Fibroblast of skin of scalp (primary cell): ENCODE measurements around the gene NRM. TPM values are rescaled to one million over a fixed set of nuclear protein-coding genes. Genes with fewer than 3 reads are reported as not detected.
"Not testable (repeated sequence)": the region's sequence is repeated elsewhere in the genome, so short reads cannot be mapped to it uniquely, and the experiment has no call there.

ENCODE experiments used
- DNase-seq: peaks from one replicate; pipeline ENCODE4 v3.0.0-alpha.2; 2013
- polyA plus RNA-seq, 2 experiments: library from polyadenylated mRNA; unstranded; fragments of 120-200 nt; gene quantifications; one replicate each; pipeline ENCODE4 v1.2.1, GENCODE V29; 2013; ENCODE audit not compliant: insufficient read length in 2 of 2

NRM gene
- 32.2 TPM for polyA plus RNA-seq (2013, experiment 1 of 2; ENCODE audit: insufficient read length)
- polyA plus RNA-seq (2013, experiment 2 of 2; ENCODE audit: insufficient read length): 31.5 TPM

- DNase-seq: peak; percentile 89
These were observed at the start of gene NRM for GRCh38 chr6:30690403-30691207. Gene NRM, minus strand, starts transcription at chr6:30690984. Its CDS starts 10 bp downstream, at chr6:30690974.

- DNase-seq: peak; percentile 38
These were observed 49.7 kb upstream of the NRM start for GRCh38 chr6:30740540-30740870.

GRCh38 chr6:30738532-30738931 lies 47.7 kb upstream of the NRM start:
- DNase-seq: no peak

GRCh38 chr6:30735668-30736314 lies 45.0 kb upstream of the NRM start:
- no peak for DNase-seq

- no peak for DNase-seq
These were observed 41.6 kb upstream of the NRM start for GRCh38 chr6:30732237-30732943.

- DNase-seq: peak; percentile 48
These were observed 40.0 kb upstream of the NRM start for GRCh38 chr6:30730601-30731435.

GRCh38 chr6:30727920-30728553 lies 37.3 kb upstream of the NRM start:
- peak; percentile 62 for DNase-seq

GRCh38 chr6:30726506-30727413 lies 36.0 kb upstream of the NRM start:
- peak; percentile 36 for DNase-seq

GRCh38 chr6:30725713-30726505 lies 35.1 kb upstream of the NRM start:
- DNase-seq: peak; percentile 77

GRCh38 chr6:30724906-30725667 lies 34.3 kb upstream of the NRM start:
- DNase-seq: peak; percentile 30

- peak; percentile 33 for DNase-seq
These were observed 33.3 kb upstream of the NRM start for GRCh38 chr6:30723843-30724741.

- DNase-seq: not testable (repeated sequence)
These were observed 32.5 kb upstream of the NRM start for GRCh38 chr6:30723159-30723842.

- DNase-seq: peak; percentile 82
These were observed 31.7 kb upstream of the NRM start for GRCh38 chr6:30722280-30723112.

- peak; percentile 32 for DNase-seq
These were observed 31.2 kb upstream of the NRM start for GRCh38 chr6:30722025-30722279.

- peak; percentile 94 for DNase-seq
These were observed 30.6 kb upstream of the NRM start for GRCh38 chr6:30721198-30722024.

- peak; percentile 54 for DNase-seq
These were observed 30.0 kb upstream of the NRM start for GRCh38 chr6:30720738-30721197.
